Endometrium (tissue), 2 donors: ENCODE measurements around the gene ALKBH6.
"Not testable (repeated sequence)": the region's sequence is repeated elsewhere in the genome, so short reads cannot be mapped to it uniquely, and the experiment has no call there.

Experiments
- FAIRE-seq: peaks from 2 replicates; lab custom pipeline; 2012; peaks lifted over from hg19 to GRCh38; lab: Jason Lieb, UNC
- donor health status: control.
- donor health status: control.

ALKBH6 gene

DNA sequence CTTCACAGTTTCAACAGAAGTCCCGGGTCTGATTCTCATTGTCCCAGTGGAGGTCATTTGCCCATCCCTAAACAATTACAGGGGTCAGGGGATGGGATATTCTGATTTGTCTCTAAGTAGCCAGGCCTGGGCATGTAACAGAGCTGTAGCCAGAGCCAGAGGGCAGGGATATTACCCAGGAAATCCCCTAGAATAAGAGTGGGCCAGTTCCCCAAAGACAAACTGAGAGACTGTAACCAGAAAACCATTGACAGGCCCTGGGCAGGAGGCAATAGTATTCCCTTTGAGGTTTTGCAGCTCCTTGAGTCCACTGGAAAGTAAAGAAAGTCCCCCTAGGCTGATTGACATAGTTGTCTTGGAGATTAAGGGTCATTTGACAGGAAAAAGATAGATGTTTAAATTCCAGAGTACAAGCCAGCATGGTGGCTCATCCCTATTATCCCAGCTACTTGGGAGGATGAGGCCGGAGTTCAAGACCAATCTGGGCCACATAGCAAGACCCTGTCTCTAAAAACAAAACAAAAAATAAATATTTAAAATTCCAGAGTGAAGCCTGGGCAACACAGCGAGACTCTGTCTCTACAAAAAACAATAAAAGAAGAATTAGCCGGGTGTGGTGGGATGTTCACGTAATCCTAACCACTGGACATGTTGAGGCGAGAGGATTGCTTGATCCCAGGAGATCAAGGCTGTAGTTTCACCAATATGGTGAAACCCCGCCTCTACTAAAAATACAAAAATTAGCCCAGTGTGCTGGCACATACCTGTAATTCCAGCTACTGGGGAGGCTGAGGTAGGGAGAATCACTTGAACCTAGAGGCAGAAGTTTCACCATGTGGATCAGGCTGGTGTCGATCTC, 20.9 kb downstream of the ALKBH6 start:
- no peak for FAIRE-seq

DNA sequence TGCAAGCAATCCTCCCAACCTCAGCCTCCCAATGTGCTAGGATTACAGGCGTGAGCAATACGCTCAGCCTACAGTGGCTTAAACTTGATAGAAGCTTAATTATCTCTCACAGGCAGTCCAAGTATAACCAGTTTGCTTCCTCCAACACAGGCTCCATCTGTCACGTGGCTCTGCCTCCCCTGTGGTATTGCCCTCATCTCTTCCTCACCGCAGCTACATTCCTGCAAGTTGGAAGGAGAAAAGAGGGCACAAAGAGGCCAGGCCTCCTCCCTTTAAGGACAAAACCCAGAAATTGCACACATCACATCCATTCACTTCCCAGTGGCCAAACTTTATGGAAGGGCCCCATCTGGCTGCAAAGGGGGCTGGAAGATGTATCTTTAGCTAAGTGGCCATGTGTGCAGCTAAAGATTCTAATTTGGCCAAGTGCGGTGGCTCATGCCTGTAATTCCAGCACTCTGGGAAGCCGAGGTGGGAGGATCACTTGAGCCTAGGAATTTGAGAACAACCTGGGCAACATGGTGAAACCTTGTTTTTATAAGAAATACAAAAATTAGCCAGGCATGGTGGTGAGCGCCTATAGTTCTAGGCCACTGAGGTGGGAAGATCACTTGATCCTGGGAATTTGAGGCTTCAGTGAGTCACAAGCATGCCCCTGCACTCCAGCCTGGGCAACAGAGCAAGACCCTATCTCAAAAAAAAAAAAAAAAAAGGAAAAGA, 22.1 kb downstream of the ALKBH6 start:
- no peak for FAIRE-seq

DNA sequence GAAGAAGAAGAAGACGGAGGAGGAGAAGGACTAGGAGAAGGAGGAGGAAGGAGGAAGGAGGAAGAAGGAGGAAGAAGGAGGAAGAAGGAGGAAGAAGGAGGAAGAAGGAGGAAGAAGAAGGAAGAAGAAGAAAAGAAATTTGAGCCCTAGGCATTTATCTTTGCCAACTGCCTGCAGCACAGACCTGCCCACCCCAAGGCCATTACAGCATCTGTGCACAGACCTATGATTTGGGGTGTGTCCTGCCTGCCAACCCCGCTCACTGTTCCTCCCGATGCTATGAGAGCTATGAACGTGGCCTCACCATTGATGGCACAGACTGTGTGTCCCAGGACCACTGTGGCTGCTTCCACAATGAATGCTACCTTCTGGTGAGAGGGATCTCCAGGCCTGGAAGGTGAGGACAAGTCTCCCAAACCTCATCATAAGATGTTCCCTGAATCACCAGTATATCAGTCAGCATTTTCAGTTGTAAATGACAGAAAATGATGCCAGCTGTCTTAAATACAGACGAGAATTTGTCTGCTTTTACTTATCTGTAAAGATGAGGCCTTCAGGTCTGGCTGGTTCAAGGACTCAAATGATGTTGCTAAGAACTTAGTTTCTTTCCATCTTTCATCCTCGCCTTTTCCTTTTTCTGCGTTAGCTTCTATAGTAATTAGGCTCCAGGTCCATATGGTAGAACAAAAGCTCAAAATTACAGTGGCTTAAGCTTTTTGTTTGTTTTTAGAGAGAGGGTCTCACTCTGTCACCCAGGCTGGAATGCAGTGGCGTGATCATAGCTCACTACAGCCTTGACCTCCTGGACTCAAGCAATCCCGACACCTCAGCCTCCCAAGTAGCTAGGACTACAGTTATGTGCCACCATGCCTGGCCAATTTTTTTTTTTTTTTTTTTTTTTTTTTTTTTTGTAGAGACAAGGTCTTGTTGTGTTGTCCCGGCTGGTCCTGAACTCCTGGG, 23.0 kb downstream of the ALKBH6 start:
- FAIRE-seq = no peak

DNA sequence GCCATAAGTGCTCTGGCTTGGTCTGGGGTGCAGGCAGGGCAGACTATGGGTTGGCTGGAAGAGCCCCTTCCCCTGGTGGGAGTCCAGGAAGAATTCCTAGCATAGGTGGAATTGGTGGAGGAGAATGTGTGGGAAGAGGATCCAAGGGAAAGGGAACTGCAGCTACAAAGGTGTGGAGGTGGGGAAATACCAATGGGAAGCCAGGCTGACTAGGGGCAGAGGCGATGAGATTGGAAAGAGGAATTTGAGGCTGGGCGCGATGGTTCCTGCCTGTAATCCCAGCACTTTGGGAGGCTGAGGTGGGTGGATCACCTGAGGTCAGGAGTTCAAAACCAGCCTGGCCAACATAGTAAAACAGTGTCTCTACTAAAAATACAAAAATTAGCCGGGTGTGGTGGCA, 23.9 kb downstream of the ALKBH6 start:
- no peak for FAIRE-seq

DNA sequence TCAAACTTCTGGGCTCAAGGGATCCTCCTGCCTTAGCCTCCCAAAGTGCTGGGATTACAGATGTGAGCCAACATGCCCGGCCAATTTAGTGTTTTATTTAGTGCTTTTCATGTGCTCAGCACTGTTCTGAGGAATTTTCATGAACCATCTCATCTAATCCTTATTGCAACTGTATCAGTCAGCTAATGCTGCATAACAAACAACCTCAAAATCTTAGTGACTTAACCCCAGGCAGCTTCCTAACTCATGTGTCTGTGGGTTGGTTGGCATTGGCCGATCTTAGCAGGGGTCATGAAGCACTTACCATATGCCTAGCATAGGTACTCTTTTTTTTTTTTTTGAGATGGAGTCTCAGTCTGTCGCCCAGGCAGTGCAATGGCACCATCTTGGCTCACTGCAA, 25.2 kb downstream of the ALKBH6 start:
- no peak for FAIRE-seq

DNA sequence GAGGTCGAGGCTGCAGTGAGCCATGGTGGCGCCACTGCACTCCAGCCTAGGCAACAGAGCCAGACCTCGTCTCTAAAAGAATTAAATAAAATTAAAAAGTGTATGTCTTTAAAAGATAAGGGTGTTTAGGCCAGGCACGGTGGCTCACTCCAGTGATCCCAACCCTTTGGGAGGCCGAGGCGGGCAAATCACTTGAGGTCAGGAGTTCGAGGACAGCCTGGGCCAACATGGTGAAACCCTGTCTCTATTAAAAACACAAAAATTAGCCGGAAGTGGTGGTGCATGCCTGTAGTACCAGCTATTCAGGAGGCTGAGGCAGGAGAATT, 26.5 kb downstream of the ALKBH6 start:
- no peak for FAIRE-seq

DNA sequence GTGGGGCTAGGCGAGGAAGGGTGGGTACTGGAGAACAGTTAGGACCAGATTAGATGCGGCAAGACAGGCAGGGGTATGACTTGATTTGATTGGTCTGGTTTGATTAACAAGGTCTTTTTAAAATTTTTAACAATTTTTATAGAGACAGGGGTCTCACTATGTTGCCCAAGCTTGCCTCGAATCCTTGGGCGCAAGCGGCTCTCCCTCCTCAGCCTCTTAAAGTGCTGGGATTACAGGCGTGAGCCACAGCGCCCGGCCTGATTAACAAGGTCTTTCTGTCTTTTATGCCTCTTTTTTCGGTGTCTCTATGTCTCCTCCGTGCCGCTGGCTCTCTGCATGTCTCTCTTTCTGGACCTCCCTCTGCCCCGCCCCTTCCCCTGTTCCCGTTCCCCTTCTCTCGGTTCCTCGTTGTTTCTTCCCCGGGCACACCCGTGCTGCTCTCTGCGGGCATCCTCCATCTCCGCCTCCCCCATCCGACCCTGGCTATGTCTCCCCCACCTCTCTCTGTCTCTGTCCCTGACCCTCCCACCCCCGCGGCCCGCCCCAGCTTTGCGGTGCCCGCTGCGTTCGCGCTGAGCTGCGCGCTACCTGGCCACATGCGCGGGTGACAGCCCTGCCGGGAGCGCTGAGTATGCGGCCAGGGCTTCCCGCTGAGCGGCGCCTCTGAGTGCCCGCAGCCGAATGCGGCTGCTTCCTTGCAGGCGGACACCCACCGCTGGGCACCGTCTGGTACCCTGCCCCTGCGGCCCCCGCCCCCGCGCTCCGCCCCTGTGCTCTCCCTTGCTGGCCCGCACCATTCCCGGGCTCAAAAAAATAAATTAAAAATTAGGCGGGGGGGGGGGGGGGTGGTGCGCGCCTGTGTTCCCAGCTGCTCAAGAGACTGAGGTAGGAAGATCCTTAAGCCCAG, 27.1 kb downstream of the ALKBH6 start:
- FAIRE-seq = no peak

DNA sequence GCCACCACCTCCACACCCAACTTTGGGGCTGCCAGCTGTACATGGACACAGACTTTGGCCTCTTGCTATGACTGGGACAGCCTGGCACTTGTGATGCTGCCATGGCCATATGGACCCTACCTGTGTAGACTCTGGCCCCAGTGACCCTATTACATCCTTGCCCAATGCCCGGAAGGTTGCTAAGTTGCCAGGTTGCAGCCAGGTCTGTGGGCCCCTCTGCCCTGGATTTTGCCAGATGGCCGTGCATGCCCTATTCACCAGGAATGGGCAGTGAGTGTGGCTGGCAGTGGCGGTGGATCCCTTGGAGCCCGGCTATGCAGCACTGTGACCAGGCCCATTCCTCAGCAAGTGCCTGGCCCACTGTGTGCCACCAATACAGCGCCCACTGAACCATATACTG, 27.9 kb downstream of the ALKBH6 start:
- FAIRE-seq = no peak

DNA sequence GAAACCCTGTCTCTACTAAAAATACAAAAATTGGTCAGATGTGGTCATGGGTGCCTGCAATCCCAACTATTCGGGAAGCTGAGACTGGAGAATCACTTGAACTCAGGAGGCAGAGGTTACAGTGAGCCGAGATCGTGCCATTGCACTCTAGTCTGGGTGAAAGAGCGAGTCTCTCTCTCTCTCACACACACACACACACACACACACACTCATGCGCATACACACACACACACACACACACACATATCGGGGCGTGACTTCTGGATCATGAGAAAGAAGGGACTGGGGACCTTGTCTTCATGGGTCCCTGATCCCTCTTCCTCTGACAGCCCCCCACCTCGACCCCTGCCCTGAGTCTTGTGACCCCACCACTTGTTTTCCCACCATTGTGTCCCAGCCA, 30.8 kb downstream of the ALKBH6 start:
- no peak for FAIRE-seq

DNA sequence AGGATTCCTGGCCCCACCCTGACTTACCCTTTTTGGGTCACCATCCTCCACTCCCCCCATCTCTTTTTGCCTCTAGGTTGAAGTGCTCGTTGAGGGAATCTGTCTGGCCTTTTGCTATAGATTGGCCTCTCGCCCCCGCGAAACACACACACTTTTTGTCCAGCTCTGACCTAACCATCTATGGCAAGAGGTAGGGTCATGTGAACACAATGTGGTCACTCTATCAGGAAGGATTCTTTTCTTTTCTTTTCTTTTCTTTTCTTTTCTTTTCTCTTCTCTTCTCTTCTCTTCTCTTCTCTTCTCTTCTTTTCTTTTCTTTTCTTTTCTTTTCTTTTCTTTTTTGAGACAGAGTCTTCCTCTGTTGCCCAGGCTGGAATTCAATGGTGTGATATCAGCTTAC, 33.0 kb downstream of the ALKBH6 start:
- FAIRE-seq = not testable (repeated sequence)

DNA sequence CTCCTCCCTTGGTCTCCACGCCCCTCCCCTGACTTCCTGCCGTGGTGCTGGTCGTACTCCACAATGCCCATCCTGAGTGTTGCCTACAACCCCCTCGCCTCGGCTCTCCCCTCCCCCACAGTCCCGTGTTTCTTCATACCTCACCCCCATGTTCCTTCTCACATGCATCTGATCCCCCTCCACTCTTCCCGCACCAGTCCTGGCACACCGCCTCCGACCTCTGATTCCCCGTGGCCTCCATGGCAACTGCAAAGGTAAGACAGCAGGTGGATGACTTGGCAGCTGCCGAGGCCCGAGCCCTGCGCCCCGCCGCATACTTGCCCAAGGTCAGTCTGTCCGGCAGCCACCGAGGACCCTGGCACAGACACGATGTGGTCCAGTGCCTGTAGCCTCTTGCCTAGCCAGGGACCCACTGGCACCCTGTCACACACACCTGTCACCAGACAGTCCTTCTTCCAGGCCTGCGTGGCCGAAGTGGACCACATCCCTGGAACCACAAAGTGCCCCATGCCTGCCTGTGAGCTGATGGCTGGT, 35.1 kb downstream of the ALKBH6 start:
- FAIRE-seq = no peak

DNA sequence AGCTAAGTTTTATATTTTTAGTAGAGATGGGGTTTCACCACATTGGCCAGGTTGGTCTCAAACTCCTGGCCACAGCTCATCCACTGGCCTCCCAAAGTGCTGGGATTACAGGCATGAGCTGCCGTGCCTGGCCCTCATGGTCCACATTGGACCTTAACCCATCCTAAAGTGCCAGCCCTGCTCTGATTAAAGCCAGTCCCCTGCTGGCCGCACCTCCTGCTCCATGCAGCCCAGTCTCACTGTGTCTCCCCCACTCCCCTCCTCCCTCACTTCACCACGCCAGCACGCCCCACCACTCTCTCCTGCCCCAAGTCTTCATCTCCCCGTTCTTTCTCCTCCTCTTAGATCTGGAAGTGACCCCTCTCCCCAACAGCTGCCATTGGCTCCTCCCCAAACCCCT, 35.7 kb downstream of the ALKBH6 start:
- FAIRE-seq = no peak

DNA sequence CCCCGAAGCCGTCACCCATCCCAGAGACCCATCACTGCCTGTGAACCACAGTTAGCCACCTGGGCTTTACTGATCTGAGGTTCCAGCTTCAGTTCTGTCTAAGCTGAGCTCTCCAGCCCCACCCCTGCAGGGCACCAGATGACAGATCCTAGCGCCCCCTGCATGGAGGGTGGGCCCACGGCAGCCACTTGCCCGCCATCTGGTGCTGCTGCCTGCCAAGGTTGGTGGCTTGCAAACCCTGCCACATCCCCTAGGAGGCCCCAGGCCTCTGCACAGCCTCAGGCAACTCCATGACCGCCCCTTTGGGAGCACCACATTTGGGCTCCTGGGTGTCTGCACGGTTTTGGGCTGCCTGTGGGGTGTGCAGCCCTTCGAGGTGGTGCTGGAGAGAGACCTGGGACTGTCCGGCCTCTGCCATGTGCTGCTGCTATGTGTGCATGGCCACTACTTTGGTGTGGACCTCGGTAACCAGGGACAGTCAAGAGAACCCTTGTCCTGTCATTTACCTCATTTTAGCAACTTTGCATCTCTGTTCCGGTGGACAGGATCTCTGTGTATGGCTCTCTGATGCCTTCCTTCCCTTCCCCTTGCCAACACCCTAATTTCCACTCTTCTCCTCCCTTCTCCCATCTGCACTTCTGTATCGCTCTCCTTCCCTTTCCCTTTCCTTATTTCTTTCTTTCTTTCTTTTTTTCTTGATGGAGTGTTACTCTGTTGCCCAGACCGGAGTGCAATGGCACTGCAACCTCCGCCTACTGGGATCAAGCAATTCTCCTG, 36.4 kb downstream of the ALKBH6 start:
- FAIRE-seq = no peak

DNA sequence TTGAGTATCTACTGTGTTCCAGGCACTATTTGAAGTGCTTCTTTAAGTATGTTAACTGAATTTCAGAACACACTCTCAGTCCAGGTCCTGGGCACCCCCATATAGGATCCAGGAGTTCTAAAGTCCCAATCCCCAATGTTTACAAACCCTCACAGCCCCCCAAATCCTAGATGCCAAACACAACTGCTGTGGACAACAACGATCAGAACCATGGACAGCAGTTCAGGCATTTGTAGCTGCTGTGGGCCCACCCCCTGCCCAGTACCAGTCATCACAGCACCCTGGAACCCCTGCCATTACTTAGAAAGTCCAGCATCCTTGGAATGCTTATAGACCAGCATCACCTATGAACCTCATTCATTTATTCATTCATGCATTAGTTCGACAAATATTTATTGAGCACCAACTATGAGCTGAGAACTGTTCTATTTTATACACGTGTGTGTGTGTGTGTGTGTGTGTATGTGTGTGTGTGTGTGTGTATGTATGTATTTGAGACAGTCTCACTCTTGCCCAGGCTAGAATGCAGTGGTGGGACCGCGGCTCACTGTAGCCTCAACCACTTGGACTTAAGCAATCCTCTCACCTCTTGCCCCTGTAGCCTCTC, 38.3 kb downstream of the ALKBH6 start:
- FAIRE-seq = no peak

DNA sequence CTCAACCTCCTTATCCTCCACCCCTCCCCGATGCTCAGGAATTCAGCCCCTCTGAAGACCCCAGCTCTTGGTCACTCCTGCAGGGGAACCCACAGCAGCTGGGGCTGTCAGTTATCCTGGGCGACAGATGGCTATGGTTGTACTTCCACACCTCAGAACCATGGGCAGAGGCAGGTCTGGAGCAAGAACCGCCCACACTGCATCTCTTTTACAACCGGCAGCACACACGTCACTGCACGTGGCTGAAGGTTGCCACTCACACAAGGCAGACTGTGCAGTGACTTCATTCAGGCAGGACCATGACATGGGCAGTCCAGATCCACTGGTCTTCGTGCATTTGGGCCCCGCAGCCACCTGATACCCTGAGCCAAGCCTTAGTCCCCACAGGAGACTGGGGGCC, 40.5 kb downstream of the ALKBH6 start:
- no peak for FAIRE-seq

DNA sequence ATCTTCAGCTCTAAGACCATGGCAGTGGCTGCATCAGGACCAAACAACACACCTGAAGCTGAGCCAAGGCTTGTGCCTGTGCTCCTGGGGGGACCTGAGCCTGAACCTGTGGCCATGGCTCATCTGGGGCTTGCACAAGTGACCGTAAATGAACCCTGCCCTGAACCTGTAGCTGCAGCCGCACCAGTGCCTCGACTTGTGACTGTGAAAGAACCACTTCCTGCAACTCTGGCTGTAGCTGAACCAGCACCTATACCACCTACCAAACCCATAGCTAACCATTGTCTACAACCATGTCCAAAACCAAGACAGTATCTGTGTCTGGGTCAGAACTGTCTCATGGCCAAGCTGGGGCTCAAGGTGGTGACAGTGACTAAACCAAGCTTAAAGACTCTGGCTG, 47.2 kb downstream of the ALKBH6 start:
- FAIRE-seq = no peak

DNA sequence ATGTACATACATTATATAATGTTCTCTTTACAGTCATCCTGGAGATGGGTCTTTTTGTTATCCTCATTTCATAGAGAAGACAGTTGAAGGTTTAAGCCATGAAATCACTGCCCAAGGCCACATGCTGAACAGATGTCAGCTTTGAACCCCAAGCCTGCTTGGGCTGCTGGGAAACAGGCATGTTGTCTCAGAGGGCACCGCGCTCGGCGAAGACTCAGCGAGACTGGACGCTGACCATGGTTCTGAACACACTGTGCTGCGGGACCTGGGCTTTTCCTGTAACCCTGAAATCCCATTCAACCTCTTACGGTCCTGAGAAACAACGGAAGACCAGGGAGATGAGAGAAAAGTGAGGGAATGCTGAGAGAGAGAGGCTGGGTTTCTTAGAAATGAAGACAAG, 50.5 kb downstream of the ALKBH6 start:
- FAIRE-seq = no peak

DNA sequence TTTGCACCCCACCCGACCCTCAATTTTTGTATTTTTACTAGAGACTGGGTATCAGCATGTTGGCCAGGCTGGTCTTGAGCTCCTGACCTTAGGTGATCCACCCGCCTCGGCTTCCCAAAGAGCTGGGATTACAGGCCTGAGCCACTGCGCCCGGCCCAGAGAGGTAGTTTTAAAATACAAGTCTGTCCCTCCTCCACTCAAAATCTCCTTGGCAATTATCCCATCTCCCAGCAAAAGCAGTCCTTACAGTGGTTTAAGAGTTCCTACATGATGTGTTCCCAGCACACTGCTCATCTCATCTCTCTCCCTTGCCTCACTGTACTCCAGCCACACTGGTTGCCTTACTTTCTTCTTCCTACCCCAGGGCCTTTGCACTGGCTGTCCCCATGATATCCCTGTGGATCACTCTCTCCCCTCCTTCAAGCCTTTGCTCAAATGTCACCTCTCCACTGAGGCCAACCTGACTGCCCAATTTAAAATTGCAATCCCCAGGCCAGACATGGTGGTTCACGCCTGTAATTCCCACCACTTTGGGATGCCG, 53.5 kb downstream of the ALKBH6 start:
- no peak for FAIRE-seq

DNA sequence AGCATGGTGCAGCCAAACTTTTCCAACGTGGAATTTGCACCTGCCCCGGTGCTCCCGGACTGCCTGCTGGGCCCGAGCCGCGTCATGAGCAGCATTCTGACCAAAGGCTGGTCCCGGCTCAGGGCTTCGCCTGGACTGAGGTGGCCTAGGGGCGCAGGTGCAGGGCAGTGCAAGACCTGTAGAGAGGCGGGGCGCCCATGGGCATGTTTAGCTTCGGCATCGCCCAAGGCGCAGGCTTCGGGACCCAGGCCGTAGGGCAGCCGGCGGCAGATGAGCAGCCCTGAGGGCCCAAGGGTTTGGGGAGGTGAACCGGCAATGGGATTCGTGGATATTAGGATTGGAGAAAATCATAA, 54.1 kb downstream of the ALKBH6 start:
- no peak for FAIRE-seq
